NCI-H1105 (cell line): ENCODE data around the gene ALG9.
"Not testable (repeated sequence)": the region's sequence is repeated elsewhere in the genome, so short reads cannot be mapped to it uniquely, and the experiment has no call there.

Source experiments
- DNase-seq: peaks from one replicate; lab custom pipeline; 2025; lab: John Stamatoyannopoulos, UW

The ALG9 gene

DNA sequence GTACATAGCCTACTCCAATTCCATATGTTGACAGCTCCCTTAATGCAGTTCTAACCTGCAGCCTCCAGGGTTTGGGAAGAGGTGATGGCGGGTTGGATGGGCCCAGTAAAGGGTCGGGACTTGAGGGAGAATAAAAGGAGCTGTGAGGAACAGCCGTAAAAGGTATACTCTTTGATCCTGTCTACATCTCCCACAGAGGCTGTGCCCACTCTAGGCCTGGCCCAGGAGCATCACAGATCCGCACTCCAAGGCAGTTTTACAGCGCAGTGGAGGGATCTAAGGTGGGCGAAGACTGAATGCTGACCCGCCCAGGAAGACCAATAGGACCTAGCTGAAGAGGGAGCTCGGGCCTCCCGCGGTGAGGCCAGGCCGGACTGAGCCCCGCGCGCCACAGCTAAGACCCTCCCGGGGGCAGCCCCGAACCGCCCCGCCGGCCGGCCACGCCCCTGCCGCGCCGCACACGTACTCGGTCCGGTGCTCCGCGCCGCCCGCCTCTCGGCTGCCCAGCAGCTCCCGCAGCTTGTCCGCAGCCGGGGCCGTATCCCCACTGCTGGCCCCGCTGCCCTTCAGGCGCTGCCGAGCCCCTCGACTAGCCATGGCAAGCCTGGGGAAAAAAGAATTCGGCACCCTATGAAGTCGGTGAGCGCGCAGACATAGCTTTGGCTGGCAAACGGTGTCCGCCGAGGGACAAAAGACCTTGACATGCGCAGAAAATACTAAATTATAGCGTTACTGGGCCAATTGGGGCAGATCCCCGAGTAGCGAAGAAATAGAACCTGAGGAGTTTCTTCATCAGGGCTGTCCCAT is at the start of gene ALG9:
Gene ALG9 (minus strand): TSS at position 696 of the 807 bp plus-strand sequence. CDS start 99 bp downstream, at position 597.
- DNase-seq = peak; percentile 73

DNA sequence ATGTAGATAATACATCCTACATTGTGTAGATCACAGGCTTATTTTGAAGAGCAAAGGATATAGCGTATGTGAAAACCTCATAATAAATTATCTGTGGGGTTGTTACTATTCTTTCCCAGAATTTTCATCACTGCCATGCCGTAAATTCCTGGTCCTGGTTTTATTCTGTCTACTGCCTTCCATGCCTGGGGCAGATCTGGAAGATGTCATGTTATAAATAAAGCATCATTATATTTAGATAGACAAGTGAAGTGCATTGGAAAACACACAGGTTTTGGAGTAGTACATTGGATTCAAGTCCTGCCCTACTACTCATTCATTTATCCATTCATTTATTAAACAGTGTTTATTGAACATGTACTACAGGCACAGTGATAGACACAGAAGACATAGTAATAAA is 49.5 kb upstream of the ALG9 start:
- DNase-seq = no peak

DNA sequence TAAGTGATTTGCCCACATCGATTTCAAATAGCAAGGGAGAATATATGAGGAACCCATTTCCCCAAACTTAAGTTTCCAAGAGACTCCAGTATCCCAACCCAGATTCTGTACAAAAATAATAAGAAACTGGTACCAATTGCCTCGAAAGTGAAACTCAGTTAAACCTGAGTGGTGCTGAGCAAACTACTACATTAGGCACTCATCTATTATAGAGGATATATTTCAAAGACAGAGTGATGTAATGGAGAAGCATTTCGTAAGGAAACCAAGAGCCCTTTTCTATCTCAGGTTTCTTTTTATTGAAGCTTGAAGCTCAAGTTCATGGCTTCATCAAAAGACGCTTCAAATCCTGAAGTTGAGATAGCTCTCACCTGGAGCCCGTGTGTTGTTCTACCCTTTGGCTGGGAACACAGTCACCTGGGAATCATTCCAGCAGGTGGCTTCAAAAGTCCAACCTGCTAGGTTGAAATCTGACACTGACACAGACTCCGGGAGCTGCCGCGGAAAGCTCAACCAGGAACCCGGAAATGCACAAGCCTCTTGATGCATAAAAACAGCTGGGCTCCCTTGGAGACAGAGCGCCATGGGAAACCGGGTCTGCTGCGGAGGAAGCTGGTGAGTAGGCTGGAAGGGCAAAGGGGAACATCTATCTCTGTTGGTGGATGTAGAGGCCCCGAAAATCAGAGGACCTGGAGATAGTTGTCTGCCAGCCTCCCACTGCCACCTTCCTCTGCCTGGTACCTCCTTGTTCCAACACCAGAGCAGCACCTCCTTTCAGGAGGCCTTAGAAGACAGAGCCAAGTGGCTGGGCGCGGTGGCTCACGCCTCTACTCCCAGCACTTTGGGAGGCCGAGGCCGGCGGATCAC is 47.2 kb upstream of the ALG9 start, which contains the start of gene C11orf52:
Gene C11orf52 (plus strand): TSS at position 524 of the 867 bp plus-strand sequence. CDS start 60 bp downstream, at position 584.
- DNase-seq = peak; percentile 95

- no peak for DNase-seq
These were observed 46.4 kb upstream of the ALG9 start for GRCh38 chr11:111917788-111918187.

DNA sequence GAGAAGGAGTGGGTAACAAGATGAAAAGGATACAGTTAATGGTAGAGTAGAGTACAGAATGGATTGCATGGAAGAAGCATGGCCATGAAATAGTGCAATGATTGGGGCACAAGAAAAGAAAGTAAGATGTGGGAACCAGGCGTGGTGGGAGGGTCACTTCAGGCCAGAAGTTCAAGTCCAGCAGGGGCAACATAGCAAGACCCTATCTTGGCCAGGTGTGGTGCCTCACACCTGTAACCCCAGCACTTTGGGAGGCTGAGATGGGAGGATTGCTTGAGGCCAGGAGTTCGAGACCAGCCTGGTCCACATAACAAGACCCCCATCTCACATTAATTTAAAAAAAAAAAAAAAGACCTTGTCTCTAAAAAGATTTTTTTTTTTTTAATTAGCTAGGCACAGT is 45.9 kb upstream of the ALG9 start:
- DNase-seq = no peak

- DNase-seq = no peak
These were observed 45.4 kb upstream of the ALG9 start for GRCh38 chr11:111916768-111917167.

- DNase-seq = no peak
These were observed 42.6 kb upstream of the ALG9 start for GRCh38 chr11:111913997-111914396.

GRCh38 chr11:111913031-111913861 is 41.9 kb upstream of the ALG9 start:
- no peak for DNase-seq

- DNase-seq = no peak
These were observed 41.2 kb upstream of the ALG9 start, which contains the start of gene HSPB2 for GRCh38 chr11:111912535-111912934. Gene HSPB2 (plus strand): TSS chr11:111912734. CDS start chr11:111912830, 96 bp downstream.

- no peak for DNase-seq
These were observed 40.4 kb upstream of the ALG9 start, which contains the start of gene CRYAB for GRCh38 chr11:111911563-111912401. Gene CRYAB (minus strand): TSS chr11:111911770. CDS start chr11:111911724, 46 bp downstream.

DNA sequence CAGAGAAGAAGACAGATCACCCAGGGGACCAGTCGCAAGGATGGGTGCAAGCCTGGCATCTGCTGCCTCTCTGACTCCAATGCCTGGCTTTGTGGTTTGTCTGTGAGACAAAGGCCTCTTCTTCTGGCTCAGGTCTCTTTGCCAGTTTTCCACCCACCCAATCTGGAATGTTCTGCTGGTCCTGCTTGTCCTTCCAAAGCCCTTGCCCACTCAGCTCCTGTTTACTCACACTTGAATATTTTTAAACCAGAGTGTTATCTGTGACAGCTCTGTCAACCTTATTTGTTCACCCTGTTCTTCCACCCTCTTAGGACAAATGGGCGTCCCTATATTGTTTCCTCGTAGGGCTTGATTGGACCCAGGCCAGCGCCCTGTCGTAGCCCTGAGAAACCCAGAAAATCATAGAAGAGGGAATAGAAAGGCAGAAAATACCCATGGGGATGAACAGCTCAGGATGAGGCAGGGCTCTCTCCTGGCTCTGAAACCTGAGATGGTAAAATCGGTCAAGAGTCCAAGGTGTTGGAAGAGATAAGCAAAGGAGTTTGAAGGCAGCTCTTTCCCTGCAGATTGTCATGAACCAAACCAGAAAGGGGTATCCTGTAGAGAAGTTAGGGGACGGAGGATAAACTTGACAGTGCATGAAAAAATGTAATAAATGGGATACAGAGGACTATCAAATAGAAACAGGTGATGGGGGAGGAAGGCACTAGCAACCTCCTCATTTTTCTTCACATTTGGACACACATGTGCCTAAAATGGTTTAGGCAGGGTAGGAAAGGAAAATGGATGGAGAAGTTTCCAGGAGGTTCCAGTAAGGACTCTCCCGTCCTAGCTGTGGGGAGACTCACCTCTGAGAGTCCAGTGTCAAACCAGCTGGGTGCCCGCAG is 39.5 kb upstream of the ALG9 start:
- DNase-seq = no peak

GRCh38 chr11:111909378-111909777 is 38.0 kb upstream of the ALG9 start:
- DNase-seq = no peak

DNA sequence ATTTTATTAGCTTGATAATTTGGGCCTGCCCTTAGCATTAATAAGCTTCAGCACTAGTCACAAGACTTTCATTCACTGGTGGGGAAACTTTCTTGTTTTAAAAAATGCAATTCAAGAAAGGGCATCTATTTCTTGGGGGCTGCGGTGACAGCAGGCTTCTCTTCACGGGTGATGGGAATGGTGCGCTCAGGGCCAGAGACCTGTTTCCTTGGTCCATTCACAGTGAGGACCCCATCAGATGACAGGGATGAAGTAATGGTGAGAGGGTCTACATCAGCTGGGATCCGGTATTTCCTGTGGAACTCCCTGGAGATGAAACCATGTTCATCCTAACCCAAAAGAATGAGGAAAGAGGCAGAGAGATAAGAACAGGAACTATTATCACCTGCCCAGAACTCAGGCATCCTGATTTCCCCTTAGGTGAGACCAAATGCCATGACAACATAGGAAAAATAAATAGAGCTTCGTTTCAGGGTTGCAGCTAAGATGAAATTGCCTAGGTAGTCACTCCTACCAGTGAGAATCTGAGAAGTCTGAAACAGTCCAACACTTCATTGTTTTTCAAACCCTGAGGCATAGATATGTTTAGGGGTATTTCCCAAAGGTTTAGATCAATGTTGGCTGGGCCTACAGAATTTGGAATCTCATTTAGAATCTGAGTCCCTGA is 37.4 kb upstream of the ALG9 start:
- no peak for DNase-seq

DNA sequence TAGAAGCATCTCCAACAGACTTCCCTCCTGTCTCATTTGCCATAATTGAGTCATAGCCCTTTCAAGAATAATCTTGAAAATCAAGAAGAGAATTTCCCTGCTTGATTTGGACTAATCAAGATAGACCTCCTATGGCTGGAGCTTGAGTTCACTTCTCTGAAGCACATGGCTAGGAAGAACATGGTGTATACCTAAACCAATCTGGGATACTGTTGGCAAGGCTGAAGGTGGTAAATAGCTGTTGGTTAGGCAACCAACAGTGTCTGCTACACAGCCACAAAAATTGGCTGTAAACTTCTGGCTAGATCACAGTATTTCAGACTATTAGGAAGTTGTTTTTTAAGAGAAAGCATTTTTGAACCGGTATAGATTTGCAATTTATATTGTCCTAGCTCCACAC is 35.3 kb upstream of the ALG9 start:
- DNase-seq = no peak

GRCh38 chr11:111905411-111905810 is 34.0 kb upstream of the ALG9 start:
- no peak for DNase-seq

DNA sequence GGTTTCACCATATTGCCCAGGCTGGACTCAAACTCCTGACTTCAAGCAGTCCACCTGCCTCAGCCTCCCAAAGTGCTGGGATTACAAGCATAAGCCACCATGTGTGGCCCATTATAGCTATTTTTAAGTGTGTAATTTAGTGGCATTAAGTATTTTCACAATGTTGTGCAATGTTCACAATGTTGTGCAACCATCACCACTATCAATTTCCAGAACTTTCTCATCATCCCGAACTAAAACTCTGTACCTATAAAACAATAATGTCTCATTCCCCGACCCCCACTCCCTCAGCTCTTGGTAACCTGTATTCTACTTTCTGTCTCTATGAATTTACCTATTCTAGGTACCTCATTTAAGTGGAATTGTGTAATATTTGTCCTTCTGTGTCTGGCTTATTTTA is 15.5 kb upstream of the ALG9 start:
- no peak for DNase-seq

GRCh38 chr11:111886032-111886431 is 14.7 kb upstream of the ALG9 start:
- DNase-seq = no peak

GRCh38 chr11:111885053-111885452 is 13.7 kb upstream of the ALG9 start:
- DNase-seq = not testable (repeated sequence)

DNA sequence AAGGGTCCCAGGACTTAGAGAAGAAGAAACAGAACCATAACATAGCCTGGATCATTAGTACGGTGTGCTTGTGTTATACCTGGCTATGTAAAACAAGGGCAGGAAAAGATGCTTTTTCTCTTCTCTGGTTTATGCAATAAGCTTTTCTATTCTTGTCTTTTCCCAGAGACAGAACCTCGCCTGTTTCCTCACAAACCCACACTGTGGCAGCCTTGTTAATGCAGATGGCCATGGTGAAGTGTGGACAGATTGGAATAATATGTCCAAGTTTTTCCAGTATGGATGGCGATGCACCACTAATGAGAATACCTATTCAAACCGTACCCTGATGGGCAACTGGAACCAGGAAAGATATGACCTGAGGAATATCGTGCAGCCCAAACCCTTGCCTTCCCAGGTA is 10.8 kb upstream of the ALG9 start:
- no peak for DNase-seq
